Astrocyte (in vitro differentiated cells and primary cell): ENCODE measurements around the gene DCBLD2.

Experiments used
- EZH2 ChIP-seq: IDR thresholded peaks from 2 replicates; pipeline ENCODE4 v1.6.1; 2012; ENCODE audit warnings: mild to moderate bottlenecking, low read length, inconsistent platforms; ENCODE audit not compliant: insufficient read depth
- TF ChIP-seq, protein P1 (sequence below): IDR thresholded peaks from 2 replicates; pipeline ENCODE4 v1.5.1; 2011; ENCODE audit warnings: low read depth, mild to moderate bottlenecking, inconsistent platforms, low read length, moderate library complexity; ENCODE audit not compliant: insufficient read depth

DNA sequence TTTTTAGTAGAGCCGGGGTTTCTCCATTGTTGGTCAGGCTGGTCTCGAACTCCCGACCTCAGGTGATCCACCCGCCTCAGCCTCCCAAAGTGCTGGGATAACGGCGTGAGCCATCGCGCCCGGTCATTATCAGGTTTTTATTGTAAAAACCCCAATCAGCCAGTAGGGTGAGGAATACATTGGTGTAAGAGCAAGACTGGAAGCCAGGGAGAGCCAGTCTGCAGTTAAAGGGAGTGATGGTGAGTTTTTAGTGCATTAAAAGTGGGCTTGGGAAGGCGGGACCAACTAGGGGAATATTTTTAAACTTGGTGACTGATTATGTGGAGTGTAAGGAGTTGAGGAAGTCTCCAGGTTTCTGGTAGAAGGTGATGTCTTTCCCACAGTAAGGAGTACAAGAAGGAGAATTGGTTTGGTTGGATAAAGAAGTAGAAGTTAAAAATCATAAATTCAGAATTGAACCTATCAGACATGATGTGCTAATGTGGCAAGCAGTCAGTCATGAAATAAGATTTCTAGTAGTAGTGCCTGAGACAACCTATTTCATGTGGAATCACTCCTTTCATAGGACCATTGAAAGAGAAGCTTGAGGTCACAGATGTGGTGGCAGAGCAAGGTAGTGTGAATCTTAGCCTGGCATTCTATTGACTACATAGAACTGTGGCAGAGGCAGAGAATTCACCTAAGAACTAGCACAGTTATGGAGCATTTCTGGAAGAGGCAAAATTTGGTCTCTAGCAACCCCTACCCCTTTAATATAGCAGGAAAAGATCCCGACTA lies 2.4 kb upstream of the DCBLD2 start:
- TF ChIP-seq, protein P1, sequence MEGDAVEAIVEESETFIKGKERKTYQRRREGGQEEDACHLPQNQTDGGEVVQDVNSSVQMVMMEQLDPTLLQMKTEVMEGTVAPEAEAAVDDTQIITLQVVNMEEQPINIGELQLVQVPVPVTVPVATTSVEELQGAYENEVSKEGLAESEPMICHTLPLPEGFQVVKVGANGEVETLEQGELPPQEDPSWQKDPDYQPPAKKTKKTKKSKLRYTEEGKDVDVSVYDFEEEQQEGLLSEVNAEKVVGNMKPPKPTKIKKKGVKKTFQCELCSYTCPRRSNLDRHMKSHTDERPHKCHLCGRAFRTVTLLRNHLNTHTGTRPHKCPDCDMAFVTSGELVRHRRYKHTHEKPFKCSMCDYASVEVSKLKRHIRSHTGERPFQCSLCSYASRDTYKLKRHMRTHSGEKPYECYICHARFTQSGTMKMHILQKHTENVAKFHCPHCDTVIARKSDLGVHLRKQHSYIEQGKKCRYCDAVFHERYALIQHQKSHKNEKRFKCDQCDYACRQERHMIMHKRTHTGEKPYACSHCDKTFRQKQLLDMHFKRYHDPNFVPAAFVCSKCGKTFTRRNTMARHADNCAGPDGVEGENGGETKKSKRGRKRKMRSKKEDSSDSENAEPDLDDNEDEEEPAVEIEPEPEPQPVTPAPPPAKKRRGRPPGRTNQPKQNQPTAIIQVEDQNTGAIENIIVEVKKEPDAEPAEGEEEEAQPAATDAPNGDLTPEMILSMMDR: no peak
- no peak for TF ChIP-seq EZH2
